Osteoblast (primary cell): ENCODE measurements around the gene DIO1. TPM values are rescaled to one million over a fixed set of nuclear protein-coding genes. Genes with fewer than 3 reads are reported as not detected.

Source experiments
- DNase-seq: peaks from one replicate; pipeline ENCODE4 v3.0.0; 2011; ENCODE audit warnings: low spot score, mixed read lengths; ENCODE audit not compliant: insufficient read length; ENCODE audit errors: missing footprints
- H2AFZ ChIP-seq: 2 replicates; pipeline ENCODE4 v1.6.0; 2011; ENCODE audit warnings: mild to moderate bottlenecking, low read length
- H3K27ac ChIP-seq: 2 replicates; pipeline ENCODE4 v1.5.1; 2011; ENCODE audit warnings: mild to moderate bottlenecking, low read depth, low read length, moderate library complexity
- H3K27me3 ChIP-seq: 2 replicates; pipeline ENCODE4 v1.6.0; 2012; ENCODE audit warnings: mild to moderate bottlenecking, control low read depth, inconsistent platforms, low read length, moderate library complexity; ENCODE audit not compliant: insufficient read depth
- H3K36me3 ChIP-seq: 2 replicates; pipeline ENCODE4 v1.5.1; 2011; ENCODE audit warnings: mild to moderate bottlenecking, low read length, control low read depth, moderate library complexity; ENCODE audit not compliant: insufficient read depth
- H3K4me1 ChIP-seq: 2 replicates; pipeline ENCODE4 v1.5.1; 2011; ENCODE audit warnings: mild to moderate bottlenecking, low read length, control low read depth, moderate library complexity; ENCODE audit not compliant: insufficient read depth
- H3K4me2 ChIP-seq: 2 replicates; pipeline ENCODE4 v1.6.0; 2011; ENCODE audit warnings: mild to moderate bottlenecking, low read length; ENCODE audit not compliant: insufficient read depth
- H3K4me3 ChIP-seq: fragments of 200-600 bp; sonication (generic); 3 replicates; pipeline ENCODE4 v1.5.1; 2012; ENCODE audit warnings: mild to moderate bottlenecking, low read length, inconsistent platforms; ENCODE audit not compliant: insufficient read depth
- H3K79me2 ChIP-seq: 2 replicates; pipeline ENCODE4 v1.6.0; 2012; ENCODE audit warnings: mild to moderate bottlenecking, low read length, control low read depth, inconsistent platforms; ENCODE audit not compliant: insufficient read depth
- H3K9me3 ChIP-seq: 2 replicates; pipeline ENCODE4 v1.5.1; 2011; ENCODE audit warnings: low read depth, low read length, control low read depth
- H4K20me1 ChIP-seq: 2 replicates; pipeline ENCODE4 v1.6.0; 2012; ENCODE audit warnings: mild to moderate bottlenecking, low read length, control low read depth; ENCODE audit not compliant: insufficient read depth
- total RNA-seq: library from RNA; depleted of rRNA; stranded (reverse); fragments of >200 nt; gene quantifications from 2 replicates; pipeline ENCODE4 v1.2.3, GENCODE V29; 2012
- TF ChIP-seq, protein P1 (sequence below): IDR thresholded peaks from 2 replicates; pipeline ENCODE4 v1.5.1; 2011; ENCODE audit warnings: mild to moderate bottlenecking, low read depth, low read length, moderate library complexity; ENCODE audit errors: extremely low read depth

Gene DIO1
- total RNA-seq, 1 donor = not detected

DNA sequence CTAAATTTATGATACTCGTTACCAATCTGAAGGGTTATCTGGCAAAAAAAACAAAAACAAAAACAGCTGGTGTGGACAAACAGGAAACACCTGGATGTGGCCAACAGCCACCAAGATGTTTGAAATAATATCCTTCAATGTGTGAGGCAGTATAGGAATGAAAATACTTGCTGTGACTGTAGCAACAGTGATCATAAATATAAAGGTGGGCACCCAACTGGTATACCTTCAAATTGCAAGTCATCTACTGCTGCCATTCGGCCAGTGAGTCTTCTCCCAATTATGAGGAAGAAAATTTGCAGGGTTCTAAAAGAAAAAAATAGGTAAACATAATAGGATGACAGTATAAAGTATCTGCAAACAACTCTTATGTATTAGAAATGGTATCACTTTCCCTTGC, 5.3 kb upstream of the DIO1 start:
- H3K79me2 ChIP-seq = peaks cover 5% of the 10 kb centered on the region
- H3K36me3 ChIP-seq = peaks cover 9% of the 10 kb centered on the region
- H4K20me1 ChIP-seq = no peaks in the 10 kb centered on the region
- no peak for DNase-seq
- H3K4me2 ChIP-seq = peak overlapping the region; percentile 81
- H3K9me3 ChIP-seq = no peaks in the 10 kb centered on the region
- no peak overlapping the region for H2AFZ ChIP-seq
- H3K4me3 ChIP-seq = peak overlapping the region; percentile 92
- H3K4me1 ChIP-seq = peaks cover 13% of the 10 kb centered on the region
- no peaks in the 10 kb centered on the region for H3K27me3 ChIP-seq
- no peak overlapping the region for H3K27ac ChIP-seq
- TF ChIP-seq, protein P1, sequence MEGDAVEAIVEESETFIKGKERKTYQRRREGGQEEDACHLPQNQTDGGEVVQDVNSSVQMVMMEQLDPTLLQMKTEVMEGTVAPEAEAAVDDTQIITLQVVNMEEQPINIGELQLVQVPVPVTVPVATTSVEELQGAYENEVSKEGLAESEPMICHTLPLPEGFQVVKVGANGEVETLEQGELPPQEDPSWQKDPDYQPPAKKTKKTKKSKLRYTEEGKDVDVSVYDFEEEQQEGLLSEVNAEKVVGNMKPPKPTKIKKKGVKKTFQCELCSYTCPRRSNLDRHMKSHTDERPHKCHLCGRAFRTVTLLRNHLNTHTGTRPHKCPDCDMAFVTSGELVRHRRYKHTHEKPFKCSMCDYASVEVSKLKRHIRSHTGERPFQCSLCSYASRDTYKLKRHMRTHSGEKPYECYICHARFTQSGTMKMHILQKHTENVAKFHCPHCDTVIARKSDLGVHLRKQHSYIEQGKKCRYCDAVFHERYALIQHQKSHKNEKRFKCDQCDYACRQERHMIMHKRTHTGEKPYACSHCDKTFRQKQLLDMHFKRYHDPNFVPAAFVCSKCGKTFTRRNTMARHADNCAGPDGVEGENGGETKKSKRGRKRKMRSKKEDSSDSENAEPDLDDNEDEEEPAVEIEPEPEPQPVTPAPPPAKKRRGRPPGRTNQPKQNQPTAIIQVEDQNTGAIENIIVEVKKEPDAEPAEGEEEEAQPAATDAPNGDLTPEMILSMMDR = no peak

DNA sequence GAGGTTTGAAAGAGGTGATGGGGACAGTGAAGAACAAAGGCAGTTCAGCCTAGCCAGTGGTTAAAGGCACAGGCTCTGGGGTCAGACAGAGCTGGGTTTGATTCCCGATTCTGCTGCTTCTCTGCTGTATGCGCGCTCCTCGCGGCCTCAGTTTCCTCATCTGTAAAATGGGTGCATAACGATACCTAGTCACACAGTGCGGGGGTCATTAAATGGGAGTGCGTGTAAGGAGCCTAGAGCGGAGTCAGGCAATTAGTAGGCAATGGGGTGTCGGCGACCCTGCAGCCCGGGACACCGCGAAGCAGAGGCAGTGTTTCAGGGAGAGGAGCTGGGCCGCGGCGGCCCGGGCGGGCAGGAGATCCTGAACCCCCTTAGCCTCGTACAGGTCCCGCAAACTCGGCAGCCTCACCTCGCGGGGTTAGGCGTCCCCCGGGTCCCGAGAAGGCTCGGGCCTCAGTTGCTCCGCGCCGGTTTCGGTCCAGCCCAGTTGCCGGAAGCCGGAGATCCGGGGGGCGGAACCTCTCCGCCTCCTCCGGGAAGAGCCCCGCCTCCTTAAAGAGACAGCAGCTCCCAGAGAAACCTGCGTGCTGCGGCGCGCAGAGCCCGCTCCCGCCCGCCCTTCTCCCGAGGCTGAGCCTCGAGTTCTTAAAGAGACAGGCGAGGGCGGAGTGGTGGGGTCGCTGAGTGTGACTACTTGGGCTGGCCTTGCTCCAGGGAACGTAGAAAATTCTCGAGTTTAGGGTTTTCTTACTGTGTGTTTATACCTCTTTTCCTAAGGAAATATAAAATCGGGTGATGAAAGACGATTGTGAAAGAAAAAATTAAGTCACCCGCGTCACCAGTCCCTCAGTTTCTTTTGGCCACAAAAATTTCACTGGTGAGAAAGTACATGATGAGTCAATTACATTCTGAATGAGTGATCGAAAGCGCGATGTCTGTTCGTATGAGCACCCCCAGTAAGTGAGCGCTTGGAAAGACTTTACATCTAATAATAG, 4.4 kb upstream of the DIO1 start, which contains the start of gene YIPF1:
YIPF1 (minus strand) TSS at position 494 of the 995 bp plus-strand sequence. CDS start 860 bp downstream, outside the sequence.
- peaks cover 13% of the 10 kb centered on the region for H3K4me1 ChIP-seq
- H3K4me2 ChIP-seq = peak within 1 kb of the TSS; percentile 81
- TF ChIP-seq, protein P1 = no peak
- peak within 1 kb of the TSS; percentile 92 for H3K4me3 ChIP-seq
- peak within 1 kb of the TSS; percentile 92 for H3K27ac ChIP-seq
- DNase-seq = peak; percentile 98
- peaks cover 5% of the 10 kb centered on the region for H3K79me2 ChIP-seq
- peak within 1 kb of the TSS; percentile 95 for H2AFZ ChIP-seq
- no peaks in the 10 kb centered on the region for H3K9me3 ChIP-seq
- no peaks in the 10 kb centered on the region for H4K20me1 ChIP-seq
- peaks cover 9% of the 10 kb centered on the region for H3K36me3 ChIP-seq
- no peaks in the 10 kb centered on the region for H3K27me3 ChIP-seq

DNA sequence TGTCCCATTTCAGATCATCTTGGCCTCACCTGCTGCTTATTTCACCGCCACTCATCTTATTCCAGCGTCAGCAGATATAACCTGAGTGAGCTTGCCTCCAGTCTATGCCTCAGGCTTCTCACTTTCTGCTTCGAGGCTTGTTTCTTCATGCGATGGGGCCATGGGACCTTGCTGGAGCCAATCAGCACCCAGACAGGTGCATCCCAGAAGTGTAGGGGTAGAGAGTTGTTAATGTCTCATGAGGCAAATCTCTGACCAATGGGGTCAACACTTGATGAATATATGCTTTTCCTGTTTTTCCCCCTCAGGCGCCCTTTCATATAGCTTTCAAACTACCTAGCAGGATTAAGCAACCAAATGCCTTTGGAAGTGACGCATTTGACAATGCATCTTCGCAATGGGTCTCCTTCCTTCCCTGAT, 3.5 kb upstream of the DIO1 start:
- H3K9me3 ChIP-seq = no peaks in the 10 kb centered on the region
- TF ChIP-seq, protein P1 = no peak
- peaks cover 9% of the 10 kb centered on the region for H3K36me3 ChIP-seq
- DNase-seq = peak; percentile 53
- H3K4me1 ChIP-seq = peaks cover 13% of the 10 kb centered on the region
- peak overlapping the region; percentile 72 for H2AFZ ChIP-seq
- H3K27ac ChIP-seq = peak overlapping the region; percentile 92
- H4K20me1 ChIP-seq = no peaks in the 10 kb centered on the region
- H3K4me3 ChIP-seq = peak overlapping the region; percentile 92
- H3K79me2 ChIP-seq = peaks cover 5% of the 10 kb centered on the region
- H3K4me2 ChIP-seq = peak overlapping the region; percentile 81
- H3K27me3 ChIP-seq = no peaks in the 10 kb centered on the region

DNA sequence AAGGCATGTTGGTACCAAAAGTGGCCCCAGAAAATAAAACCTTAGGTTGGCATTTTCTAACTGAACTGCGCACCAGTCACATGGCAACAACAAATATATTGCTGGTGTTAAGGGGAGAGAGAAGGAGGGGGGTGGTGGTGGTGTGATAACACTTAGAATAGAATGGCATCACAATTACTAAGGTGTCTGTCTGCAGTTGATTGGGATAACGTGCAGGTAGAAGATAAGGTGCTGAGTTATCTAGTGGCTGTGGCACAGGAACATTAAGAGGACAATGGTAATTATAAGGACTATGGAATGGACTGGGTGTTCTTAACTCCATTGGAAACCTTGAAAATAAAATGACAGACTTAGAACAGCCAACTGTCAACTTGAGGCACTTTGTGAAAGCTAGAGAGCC, 3.0 kb upstream of the DIO1 start:
- no peak overlapping the region for H3K4me3 ChIP-seq
- TF ChIP-seq, protein P1 = no peak
- peaks cover 5% of the 10 kb centered on the region for H3K79me2 ChIP-seq
- no peaks in the 10 kb centered on the region for H4K20me1 ChIP-seq
- H3K27me3 ChIP-seq = no peaks in the 10 kb centered on the region
- no peak overlapping the region for H2AFZ ChIP-seq
- no peak overlapping the region for H3K27ac ChIP-seq
- H3K4me1 ChIP-seq = peaks cover 13% of the 10 kb centered on the region
- H3K9me3 ChIP-seq = no peaks in the 10 kb centered on the region
- no peak for DNase-seq
- no peak overlapping the region for H3K4me2 ChIP-seq
- H3K36me3 ChIP-seq = peaks cover 9% of the 10 kb centered on the region
